ENCODE data around the gene LCN15.

- TF ChIP-seq POLR2A (IDR thresholded peaks at IDR 0.05) (no peak), CTCF (IDR thresholded peaks at IDR 0.05) (no peak)
Observed at GRCh38 chr9:136741883-136742571, 22.3 kb downstream of the LCN15 start.
